Lower leg skin (tissue), 4 donors: Measurements from ENCODE around the gene OR51I2. TPM values are rescaled to one million over a fixed set of nuclear protein-coding genes. Genes with fewer than 3 reads are reported as not detected.

Source experiments
- DNase-seq, 2 donors: peaks; one replicate each; pipeline ENCODE4 v3.0.0-alpha.2; 2019; ENCODE audit warnings: low spot score in 2 of 2
- H3K4me3 ChIP-seq: fragments of 200-600 bp; sonication (generic); 2 replicates; pipeline ENCODE4 v1.5.1; 2017; ENCODE audit warnings: mild to moderate bottlenecking, low read depth; ENCODE audit not compliant: poor library complexity, severe bottlenecking
- POLR2A ChIP-seq, 2 donors: fragments of 450-650 bp; IDR thresholded peaks; one replicate each; pipeline ENCODE4 v1.6.1; 2016 to 2017; ENCODE audit warnings: antibody characterized with exemption in 2 of 2, mild to moderate bottlenecking in 1 of 2, moderate library complexity in 1 of 2
- WGBS, 2 donors: methylation state at CpG; one replicate each; pipeline ENCODE4 v1.1.5; 2018; 5-methylcytosine and 5-hydroxymethylcytosine counted together
- intact Hi-C: fragments of 100-400 bp; cut with DNase I; formaldehyde crosslinking; loops from one replicate; pipeline ENCODE4 v1.15.0; 2023; ENCODE audit warnings: low total_unique reads
- total RNA-seq, 4 donors: library from RNA; depleted of rRNA; stranded (reverse); fragments of >200 nt; gene quantifications; one replicate each; pipeline ENCODE4 v1.1.0, GENCODE V29; 2016
- TF ChIP-seq, protein P1 (sequence below), 3 donors: fragments of 450-650 bp; IDR thresholded peaks; one replicate each; pipeline ENCODE4 v1.5.1; 2016; ENCODE audit warnings: antibody characterized with exemption in 3 of 3, mild to moderate bottlenecking in 3 of 3, moderate library complexity in 2 of 3

OR51I2 gene
- total RNA-seq, 4 donors from 2014 or later, result not detected

DNA sequence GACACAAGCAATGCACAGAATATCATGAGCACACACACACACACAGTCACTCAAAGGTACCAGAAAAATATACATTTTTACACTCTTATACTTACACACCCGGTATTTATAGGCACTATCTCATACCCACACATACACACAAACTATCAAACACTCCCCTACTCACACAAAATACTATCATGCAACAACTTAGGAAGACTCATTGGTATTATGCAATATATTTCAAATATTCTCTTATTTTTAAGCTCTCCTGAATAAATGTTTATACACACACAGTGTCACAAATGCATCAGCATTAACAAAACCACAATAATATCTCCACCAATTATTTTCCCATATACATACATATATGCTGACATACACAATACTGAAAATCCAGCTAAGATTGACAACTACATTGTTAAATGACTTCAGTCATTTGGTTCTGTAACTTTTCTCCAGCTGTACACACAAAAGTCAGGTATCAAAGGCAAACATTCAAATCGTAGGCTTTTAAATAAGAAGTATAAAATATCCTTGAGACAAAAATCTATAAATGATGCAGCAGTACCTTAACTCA, 5.2 kb upstream of the OR51I2 start:
- 38 to 68% methylated on average over 2 of the region's 2 CpGs for WGBS, 2 donors
- no peak for DNase-seq
- no peak overlapping the region for H3K4me3 ChIP-seq
- TF ChIP-seq, protein P1, sequence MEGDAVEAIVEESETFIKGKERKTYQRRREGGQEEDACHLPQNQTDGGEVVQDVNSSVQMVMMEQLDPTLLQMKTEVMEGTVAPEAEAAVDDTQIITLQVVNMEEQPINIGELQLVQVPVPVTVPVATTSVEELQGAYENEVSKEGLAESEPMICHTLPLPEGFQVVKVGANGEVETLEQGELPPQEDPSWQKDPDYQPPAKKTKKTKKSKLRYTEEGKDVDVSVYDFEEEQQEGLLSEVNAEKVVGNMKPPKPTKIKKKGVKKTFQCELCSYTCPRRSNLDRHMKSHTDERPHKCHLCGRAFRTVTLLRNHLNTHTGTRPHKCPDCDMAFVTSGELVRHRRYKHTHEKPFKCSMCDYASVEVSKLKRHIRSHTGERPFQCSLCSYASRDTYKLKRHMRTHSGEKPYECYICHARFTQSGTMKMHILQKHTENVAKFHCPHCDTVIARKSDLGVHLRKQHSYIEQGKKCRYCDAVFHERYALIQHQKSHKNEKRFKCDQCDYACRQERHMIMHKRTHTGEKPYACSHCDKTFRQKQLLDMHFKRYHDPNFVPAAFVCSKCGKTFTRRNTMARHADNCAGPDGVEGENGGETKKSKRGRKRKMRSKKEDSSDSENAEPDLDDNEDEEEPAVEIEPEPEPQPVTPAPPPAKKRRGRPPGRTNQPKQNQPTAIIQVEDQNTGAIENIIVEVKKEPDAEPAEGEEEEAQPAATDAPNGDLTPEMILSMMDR (IDR thresholded peaks at IDR 0.05), result no peak
- TF ChIP-seq POLR2A (IDR thresholded peaks at IDR 0.05), result no peak
- intact Hi-C loops, result no loop called here

DNA sequence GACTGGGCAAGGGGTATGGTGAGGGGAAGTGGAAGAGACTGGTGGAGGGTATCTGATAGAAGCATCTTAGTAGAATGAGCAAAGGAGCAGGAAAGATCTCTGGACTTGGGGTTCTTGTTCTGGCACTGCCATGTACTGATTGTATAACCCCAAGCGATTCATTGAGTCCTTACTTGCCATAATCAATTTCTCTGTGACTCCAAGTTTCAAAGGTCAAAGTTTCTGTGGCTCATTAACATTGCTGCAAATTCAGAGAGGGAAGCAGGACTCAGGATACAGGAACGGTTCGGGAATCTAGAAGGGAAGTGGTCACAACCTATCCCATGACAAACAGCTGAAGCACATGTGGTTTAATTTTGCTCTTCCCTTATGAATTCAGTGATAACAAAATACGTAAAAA, 309 bp downstream of the OR51I2 start:
- no peak for DNase-seq
- 75 to 80% methylated on average over 4 of the region's 4 CpGs for WGBS, 2 donors
- intact Hi-C loops, result no loop called here
- no peak overlapping the region for H3K4me3 ChIP-seq
- TF ChIP-seq, protein P1 (IDR thresholded peaks at IDR 0.05), result no peak
- TF ChIP-seq POLR2A (IDR thresholded peaks at IDR 0.05), result no peak

DNA sequence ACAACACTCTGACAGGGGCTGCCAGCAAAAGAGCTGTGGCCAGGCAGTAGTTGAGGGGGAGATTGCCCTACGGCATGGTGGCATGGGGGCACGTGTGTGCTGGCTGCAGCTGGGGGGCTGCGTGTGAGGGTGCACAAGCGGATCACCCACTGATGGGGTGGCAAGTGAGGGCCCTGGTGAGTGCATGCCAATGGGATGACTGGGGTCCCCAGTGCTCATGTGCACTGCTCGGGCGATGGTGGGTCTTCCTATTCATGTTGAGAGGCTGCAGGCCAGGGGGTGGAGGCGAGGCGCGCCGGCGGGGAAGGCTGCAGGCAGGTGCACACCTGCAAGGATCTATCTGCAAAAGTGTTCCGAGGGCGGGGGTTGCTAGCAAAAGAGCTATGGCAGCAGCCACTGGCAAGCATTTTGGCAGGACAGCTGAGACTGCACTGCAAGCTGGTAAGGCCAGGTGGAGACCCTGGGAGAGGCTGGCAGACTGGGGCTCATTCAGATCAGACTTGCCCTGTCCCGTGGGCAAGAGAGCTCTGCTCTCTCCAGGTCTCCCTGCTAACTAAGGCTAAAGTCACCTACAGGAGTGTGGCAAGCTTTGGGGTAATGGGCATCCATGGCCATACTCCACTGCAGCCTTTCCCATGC, 12.0 kb downstream of the OR51I2 start:
- no peak overlapping the region for H3K4me3 ChIP-seq
- WGBS, 2 donors, result 89 to 92% methylated on average over 14 of the region's 14 CpGs
- DNase-seq, result no peak
- intact Hi-C loops, result no loop called here
- TF ChIP-seq, protein P1 (IDR thresholded peaks at IDR 0.05), result no peak
- TF ChIP-seq POLR2A (IDR thresholded peaks at IDR 0.05), result no peak

DNA sequence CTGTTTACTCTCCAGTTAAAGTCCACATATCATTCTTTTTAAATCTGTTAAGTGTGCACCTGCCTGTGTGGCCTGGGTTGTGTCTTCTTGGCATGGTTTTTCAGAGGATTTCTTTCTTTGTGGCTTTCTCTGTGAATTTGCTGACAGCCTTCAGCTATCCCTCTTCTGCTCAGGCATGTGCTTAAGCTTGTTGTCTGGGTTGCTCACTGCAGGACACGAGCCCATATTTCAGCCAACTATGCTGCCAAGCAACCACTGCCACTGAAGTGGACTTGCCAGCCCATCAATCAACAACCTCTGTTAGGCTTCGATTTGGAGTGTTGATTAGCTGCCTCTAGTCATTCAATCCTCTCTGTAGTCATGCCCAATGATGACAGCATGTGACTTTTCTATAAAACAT, 18.4 kb downstream of the OR51I2 start:
- 30 to 34% methylated on average over 2 of the region's 2 CpGs for WGBS, 2 donors
- TF ChIP-seq POLR2A (IDR thresholded peaks at IDR 0.05), result no peak
- TF ChIP-seq, protein P1 (IDR thresholded peaks at IDR 0.05), result no peak
- DNase-seq, result no peak
- H3K4me3 ChIP-seq, result no peak overlapping the region
- intact Hi-C loops, result no loop called here

DNA sequence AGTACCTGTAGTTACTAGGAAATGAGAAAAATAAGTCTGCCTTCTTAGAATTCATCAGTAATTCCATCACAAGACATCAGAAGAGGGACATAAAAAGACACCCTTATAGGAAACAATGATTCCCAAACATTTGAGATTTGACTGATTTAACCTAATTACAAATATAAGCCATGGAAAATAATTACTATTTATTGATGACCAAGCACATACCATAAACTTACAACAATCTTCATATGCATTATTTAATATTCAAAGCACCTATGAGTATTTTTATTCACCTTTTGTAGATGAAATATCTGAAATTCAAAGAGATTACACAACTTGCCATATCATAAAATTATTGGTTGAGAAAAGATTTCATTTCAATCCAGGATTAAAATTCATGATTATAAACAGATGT, 24.8 kb downstream of the OR51I2 start:
- H3K4me3 ChIP-seq, result no peak overlapping the region
- no peak for TF ChIP-seq POLR2A (IDR thresholded peaks at IDR 0.05)
- TF ChIP-seq, protein P1 (IDR thresholded peaks at IDR 0.05), result no peak
- DNase-seq, result no peak
- intact Hi-C loops, result no loop called here
